HG02798 (cell line): Measurements from ENCODE around the gene IQCB1.
A peak's percentile ranks its signal among the peaks of the same experiment; 100 is the strongest.
"Not testable (repeated sequence)": the region's sequence is repeated elsewhere in the genome, so short reads cannot be mapped to it uniquely, and the experiment has no call there.

Experiments used
- ATAC-seq: cut with Tn5 transposase; IDR thresholded peaks from one replicate; pipeline ENCODE4 v1.9.1; 2021; ENCODE audit warnings: mild to moderate bottlenecking; ENCODE audit not compliant: unreplicated experiment, poor library complexity

IQCB1 gene

DNA sequence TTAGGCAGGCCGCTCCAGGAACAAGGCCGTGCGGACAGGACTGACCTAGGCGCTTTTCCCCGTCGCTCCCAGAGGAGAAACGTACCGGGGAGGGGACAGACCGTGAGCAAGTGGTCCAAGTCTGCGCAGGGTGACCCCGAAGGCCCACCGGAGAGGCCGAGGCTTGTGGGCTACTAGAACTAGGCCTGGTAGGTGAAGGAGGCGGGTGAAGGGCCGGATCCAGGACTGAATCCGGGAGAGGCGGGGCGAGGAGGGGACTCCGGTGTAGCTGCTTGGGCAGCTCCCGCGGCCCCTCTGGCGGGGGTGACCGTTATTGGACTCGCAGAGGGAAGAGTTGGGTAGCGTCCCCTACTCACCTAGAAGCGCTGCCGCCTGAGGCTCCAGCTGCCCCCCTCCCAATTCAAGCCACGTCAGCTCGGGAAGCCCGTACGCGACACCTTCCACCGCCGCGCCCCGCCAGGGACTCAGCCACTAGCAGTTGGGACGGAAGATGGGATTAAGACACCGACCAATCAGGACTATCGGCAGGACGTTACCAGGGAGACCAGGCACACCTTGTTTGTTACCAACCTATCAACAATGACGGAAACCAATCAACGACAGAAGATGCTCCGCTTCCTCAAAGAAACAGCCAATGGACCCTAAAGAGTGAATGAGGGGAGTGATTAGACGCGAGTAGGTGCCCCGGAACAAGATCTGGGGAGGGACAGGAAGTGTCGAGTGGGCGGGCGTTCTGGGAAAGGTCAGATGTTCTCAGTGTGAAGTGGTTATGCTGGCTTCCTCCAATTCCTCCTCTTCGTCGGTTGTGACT, 85.4 kb downstream of the IQCB1 start, which contains the start of gene GOLGB1:
GOLGB1 (minus strand) TSS at position 466 of the 811 bp plus-strand sequence. CDS start 18,770 bp downstream, outside the sequence.
- peak; percentile 98 for ATAC-seq

DNA sequence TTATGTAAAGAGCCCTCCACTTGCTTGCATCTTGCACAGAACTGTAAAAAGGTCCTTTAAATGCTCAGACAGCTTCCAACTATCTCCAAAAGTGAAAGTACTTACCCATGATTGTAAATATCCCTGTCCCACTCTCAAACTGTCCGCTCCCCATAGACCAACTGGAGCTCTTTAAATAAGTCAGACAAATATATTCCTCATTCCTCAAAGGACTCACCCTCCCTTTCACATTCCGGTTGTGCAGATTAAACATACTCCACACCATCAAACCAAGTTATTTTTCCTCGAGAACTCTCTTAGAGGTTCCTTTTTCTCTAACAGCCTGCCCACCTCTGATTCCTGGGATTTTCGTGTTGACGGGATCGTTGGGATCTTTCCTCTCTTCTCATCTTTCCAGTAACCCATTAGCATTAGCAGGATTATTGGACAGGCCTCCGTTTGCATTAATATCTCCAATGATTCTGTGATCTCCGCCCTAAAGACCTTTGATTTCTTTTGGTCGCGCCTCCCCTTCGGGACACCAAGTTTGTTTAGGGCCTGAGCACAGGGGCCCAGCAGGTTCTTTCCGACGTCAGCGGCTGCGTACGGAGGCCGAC, 86.1 kb downstream of the IQCB1 start:
- peak; percentile 17 for ATAC-seq

DNA sequence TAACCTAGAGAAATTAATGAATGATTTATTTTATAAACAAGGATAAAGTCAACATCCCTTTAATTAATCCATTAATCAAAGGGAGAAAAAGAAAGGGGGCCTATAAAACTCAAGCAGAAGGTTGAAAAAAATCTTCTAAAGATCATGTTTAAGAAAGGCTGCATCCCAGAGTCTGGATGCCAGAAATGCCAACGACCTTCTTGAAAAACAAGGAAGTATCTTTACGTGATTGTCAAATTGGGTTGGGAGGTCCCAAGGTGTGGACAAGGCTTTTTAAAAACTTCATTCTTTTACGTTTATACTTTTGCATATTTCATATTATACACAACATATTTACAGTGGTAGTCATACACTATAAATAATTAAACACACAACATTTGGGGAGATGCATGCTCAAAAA, 86.9 kb downstream of the IQCB1 start:
- ATAC-seq, result no peak

DNA sequence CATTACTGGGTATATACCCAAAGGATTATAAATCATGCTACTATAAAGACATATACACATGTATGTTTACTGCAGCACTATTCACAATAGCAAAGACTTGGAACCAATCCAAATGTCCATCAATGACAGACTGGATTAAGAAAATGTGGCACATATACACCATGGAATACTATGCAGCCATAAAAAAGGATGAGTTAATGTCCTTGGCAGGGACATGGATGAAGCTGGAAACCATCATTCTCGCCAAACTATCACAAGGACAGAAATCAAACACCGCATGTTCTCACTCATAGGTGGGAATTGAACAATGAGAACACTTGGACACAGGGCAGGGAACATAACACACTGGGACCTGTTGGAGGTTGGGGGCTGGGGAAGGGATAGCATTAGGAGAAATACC, 91.8 kb downstream of the IQCB1 start:
- not testable (repeated sequence) for ATAC-seq

DNA sequence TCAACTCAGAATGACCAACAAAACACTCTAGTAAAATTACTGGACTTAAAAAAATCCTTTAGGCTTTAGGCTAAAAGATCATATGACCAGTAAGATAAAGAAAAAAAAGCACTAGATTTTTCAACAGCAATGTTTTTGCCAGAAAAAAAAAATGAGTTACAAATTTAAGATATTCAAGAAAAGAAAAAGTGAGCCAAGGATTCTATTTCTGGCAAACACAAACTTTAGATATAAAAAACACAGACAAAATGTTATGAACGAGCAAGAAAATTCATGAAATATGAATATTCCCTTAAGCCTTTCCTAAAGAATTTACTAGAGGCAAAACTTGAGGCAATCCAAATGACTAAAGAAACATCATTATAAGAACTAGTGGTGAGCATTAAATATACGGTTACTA, 94.0 kb downstream of the IQCB1 start:
- ATAC-seq, result no peak

DNA sequence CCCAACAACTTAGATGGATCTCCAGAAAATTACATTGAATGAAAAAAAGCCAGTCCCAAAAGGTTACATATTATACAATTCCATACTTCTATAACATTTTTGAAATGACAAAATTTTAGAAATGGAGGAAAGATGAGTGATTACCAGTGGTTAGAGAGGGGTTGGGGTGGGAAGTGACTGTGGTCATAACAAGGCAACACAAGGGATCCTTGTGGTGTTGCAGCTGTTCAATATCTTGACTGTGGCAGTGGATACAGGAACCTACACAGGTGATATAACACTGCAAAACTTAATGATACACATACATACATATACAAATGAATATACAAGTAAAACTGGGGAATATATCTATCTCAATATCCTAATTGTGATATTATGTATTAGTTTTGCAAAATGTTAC, 95.0 kb downstream of the IQCB1 start:
- no peak for ATAC-seq

DNA sequence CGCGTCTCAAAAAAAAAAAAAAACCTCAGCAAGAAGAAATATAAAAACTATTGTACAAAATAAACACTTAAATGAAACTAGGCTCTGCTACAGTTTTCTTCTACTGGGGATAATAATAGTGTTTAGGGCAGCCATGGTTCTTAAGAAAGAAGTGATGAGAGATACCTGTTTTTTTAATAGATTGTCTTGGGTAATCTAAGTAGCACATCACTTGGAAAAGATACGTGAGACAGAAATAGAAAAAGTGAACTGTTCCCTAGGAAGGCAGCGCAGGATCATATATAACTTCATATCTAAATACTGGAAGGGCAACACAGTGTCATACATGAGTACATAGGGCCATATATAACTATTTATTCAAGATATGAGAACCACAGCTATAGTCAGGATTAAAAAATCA, 97.2 kb downstream of the IQCB1 start:
- ATAC-seq, result no peak

DNA sequence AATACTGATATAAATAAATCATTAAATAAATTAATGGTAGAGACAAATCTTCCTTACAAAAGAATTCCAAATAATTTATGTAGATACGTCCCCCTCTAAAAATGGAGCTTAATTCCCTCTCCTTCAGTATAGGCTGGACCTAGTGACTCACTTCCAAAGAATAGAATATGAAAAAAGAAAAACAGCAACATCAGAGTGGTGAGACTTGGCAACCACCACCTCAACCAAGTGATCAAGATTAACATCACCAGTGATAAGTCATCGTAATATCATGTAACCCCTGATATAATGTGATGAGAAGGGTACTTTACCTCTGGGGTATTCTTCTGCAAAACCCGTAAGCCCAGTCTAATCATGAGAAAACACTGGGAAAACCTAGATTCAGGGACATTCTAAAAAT, 98.7 kb downstream of the IQCB1 start:
- ATAC-seq, result no peak

DNA sequence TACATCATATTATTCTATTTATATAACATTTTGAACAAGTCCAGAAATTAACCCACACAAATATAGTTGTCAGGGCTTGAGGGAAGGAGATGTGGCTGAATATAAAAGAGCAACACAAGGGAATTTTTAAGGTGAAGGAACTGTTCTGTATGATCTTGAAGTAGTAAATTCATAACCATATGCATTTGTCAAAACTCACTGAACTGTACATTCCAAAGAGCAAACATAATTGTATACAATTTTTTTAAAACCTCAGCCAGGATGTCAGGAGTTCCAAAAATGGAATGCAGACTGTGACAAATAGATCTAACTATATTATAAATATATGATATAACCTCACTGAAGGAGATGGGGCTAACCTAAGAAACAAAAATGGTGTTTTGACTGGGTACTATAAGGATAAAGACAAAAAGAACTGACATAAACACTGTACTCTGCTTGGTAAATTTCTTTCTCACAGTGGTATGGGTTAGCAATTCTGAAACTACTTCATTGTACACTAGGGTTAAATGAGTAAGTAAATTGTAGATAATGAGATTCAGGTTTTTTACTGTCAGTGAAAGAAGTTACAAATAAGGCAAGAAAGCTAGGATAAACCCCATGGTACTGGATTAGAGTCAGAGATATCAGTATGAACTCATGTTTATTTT, 99.7 kb downstream of the IQCB1 start:
- peak; percentile 90 for ATAC-seq

DNA sequence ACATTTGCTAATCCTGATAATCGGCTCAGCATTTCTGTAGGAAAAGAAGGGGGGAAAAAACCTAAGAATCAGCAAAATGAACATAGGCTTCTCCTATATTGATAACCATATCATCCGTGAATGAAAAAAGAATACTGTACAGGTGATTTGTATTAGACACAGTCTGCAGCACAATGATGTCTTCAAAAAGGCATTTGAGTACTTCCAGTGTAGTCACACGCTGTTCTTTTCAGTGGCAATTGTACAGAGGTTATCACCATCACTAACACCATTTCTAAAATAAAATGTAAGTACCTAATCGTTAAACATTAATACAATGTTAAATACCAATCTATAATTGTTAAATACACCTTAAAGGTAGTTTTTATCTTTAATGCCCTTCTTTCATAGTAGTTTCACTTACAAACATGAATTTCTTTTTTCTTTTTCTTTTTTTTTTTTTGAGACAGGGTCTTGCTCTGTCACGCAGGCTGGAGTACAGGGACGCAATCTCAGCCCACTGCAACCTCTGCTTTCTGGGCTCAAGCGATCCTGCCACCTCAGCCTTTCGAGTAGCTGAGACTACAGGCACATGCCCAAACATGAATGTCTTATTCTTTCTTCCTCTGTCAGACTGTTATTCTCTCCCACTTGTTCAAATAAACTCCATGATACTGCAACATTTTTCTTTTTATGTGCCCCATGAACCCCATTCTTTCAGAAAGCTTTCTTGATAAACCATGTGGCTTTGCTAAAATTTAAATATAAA, 103.7 kb downstream of the IQCB1 start:
- no peak for ATAC-seq

DNA sequence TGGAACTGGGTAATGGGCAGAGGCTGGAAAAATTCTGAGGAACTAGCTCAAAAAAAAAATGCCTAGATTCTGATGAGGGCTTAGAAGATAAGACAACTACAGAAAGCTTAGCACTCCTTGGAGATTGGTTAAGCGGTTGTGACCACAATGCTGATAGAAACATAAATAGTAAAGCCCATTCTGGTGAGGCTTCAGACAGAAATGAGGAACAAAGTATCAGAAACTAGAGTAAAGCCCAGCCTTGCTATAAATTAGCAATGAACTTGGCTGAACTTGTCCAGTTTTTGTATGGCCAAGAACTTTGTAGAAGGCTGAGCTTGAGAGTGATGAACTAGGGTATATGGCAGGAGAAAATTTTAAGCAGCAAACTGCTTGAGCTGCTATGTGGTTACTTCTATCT, 110.7 kb downstream of the IQCB1 start:
- ATAC-seq, result peak; percentile 96

DNA sequence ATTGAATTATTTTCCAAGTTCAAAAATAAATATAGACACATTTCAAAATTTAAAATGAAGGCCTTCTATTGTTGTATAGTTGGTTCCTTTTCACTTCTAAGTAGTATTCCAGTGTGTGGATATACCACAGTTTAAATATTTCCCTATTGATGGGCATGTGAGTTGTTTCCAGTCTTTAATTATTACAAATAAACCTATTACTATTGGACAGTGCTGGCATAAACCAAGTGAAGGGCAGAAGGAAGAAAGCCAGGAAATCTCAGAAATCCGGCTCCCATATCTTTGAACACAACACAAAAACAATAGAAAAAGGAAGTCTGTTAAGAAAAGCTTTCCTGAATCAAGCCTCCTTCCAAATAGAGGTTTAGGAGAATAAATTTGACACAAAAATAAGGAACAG, 111.4 kb downstream of the IQCB1 start:
- ATAC-seq, result no peak

DNA sequence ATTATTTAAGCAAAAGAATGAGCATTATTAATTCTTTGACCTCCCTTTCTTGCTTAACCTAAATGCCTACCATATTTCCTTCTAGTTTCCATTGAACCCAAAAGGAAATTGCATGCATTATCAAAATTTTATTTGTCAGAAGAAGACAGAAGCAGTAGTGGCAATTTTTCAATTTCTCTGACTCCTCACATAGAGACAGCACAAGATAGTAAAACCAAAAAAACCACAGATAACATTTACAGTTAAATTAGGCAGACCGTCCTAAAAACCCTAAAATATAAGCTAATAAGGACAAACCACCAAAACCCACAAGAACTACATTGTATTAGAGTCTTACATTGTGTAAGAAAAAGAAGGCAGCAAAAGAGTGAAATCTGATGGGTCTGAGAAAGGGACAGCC, 112.4 kb downstream of the IQCB1 start:
- ATAC-seq, result no peak

DNA sequence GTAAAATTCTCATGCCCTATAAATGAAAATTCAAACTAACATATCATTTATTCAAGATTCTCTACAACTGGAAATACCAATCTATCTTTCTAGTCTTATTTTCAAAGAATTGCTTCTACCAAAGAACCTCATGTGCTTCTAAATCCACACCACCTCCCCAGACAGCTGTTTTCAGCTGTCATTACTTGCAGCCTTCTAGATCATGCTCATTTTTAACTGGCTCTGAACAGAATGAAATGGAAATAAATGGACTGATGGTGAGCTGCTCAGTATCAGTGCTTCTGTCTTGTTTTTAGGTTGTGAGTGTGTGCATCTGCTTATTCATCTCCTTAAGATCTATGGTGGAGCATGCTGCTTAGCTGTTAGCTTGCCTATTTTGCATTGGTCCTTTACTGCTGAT, 114.7 kb downstream of the IQCB1 start:
- no peak for ATAC-seq
